H1 (cell line): ENCODE measurements around the gene MARCHF10. TPM values are rescaled to one million over a fixed set of nuclear protein-coding genes. Genes with fewer than 3 reads are reported as not detected.

Source experiments
- CHD7 ChIP-seq: fragments of 300-600 bp; sonication (generic); IDR thresholded peaks from 2 replicates; pipeline ENCODE4 v1.7.1; 2012; ENCODE audit warnings: low read length, moderate library complexity, mild to moderate bottlenecking, inconsistent platforms; ENCODE audit not compliant: insufficient replicate concordance
- PHF8 ChIP-seq: fragments of 200-600 bp; sonication (generic); conservative IDR thresholded peaks from 2 replicates; pipeline ENCODE4 v1.7.1; 2012; ENCODE audit warnings: low read depth, mild to moderate bottlenecking, inconsistent platforms, low read length, moderate library complexity
- polyA plus RNA-seq, 7 experiments: library from polyadenylated mRNA; depleted of rRNA in 3 of 7; stranded (reverse) in 5 of 7; unstranded in 2 of 7; fragments of >200 nt in 5 of 7; fragments of 200-250 nt in 2 of 7; gene quantifications; 1 replicate in 5 of 7; 2 replicates in 1 of 7; 4 replicates in 1 of 7; pipeline versions ENCODE4 v1.2.1 to v1.2.3, GENCODE V29; 2011 to 2013; ENCODE audit warnings: missing spikeins in 2 of 7, mixed read lengths in 2 of 7
- total RNA-seq: library from RNA; stranded (reverse); fragmentation: NEBNext Ultra II Directional; extraction: Animal tissue kit (Norgen Biotek cat#: 25700); gene quantifications from 2 replicates; pipeline ENCODE4 v1.2.1, GENCODE V29; 2021

The MARCHF10 gene
- total and polyA plus RNA-seq, 2 of the 8 experiments (the other 6 are each of a cell fraction or from before 2014, with no cell fraction given) = 0.48 to 0.73 TPM

- TF ChIP-seq CHD7 = no peak
- TF ChIP-seq PHF8 = no peak
Observed at GRCh38 chr17:62678214-62678919, 129.7 kb downstream of the MARCHF10 start (continued).
